ENCODE data around the gene UBE2U. TPM values are rescaled to one million over a fixed set of nuclear protein-coding genes. Genes with fewer than 3 reads are reported as not detected.

UBE2U gene
- polyA plus RNA-seq, 1 donor from 2014 or later, result not detected

DNA sequence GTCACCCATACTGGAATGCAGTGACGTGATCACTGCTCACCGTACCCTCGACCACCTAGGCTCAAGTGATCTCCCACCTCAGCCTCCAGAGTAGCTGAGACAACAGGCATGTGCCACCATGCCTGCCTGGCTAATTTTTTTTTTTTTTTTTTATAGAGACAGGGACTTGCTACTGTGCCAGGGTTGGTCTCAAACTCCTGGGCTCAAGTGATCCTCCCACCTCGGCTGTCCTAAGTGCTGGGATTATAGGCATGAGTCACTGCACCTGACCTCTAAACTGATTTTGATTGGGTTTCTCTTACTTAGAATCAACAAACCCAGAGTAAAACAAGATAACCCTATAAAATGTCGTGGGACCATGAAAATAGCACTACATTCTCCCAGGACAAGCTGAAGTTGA is 112.0 kb downstream of the UBE2U start:
- TF ChIP-seq EZH2 (IDR thresholded peaks at IDR 0.05; ENCODE audit: borderline replicate concordance, insufficient read depth, low read length, poor library complexity, severe bottlenecking) (no peak), EP300 (conservative IDR thresholded peaks at IDR 0.05; ENCODE audit: poor library complexity, severe bottlenecking) (no peak), SMC3 (conservative IDR thresholded peaks at IDR 0.05; ENCODE audit: poor library complexity) (no peak), MXI1 (conservative IDR thresholded peaks at IDR 0.05; ENCODE audit: poor library complexity, severe bottlenecking) (no peak), RAD21 (conservative IDR thresholded peaks at IDR 0.05) (no peak), TAF1 (IDR thresholded peaks at IDR 0.05; ENCODE audit: low read depth) (no peak)
- TF ChIP-seq, protein P1, sequence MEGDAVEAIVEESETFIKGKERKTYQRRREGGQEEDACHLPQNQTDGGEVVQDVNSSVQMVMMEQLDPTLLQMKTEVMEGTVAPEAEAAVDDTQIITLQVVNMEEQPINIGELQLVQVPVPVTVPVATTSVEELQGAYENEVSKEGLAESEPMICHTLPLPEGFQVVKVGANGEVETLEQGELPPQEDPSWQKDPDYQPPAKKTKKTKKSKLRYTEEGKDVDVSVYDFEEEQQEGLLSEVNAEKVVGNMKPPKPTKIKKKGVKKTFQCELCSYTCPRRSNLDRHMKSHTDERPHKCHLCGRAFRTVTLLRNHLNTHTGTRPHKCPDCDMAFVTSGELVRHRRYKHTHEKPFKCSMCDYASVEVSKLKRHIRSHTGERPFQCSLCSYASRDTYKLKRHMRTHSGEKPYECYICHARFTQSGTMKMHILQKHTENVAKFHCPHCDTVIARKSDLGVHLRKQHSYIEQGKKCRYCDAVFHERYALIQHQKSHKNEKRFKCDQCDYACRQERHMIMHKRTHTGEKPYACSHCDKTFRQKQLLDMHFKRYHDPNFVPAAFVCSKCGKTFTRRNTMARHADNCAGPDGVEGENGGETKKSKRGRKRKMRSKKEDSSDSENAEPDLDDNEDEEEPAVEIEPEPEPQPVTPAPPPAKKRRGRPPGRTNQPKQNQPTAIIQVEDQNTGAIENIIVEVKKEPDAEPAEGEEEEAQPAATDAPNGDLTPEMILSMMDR (IDR thresholded peaks at IDR 0.05; ENCODE audit: poor library complexity, severe bottlenecking), result no peak
- TF ChIP-seq, protein P2, sequence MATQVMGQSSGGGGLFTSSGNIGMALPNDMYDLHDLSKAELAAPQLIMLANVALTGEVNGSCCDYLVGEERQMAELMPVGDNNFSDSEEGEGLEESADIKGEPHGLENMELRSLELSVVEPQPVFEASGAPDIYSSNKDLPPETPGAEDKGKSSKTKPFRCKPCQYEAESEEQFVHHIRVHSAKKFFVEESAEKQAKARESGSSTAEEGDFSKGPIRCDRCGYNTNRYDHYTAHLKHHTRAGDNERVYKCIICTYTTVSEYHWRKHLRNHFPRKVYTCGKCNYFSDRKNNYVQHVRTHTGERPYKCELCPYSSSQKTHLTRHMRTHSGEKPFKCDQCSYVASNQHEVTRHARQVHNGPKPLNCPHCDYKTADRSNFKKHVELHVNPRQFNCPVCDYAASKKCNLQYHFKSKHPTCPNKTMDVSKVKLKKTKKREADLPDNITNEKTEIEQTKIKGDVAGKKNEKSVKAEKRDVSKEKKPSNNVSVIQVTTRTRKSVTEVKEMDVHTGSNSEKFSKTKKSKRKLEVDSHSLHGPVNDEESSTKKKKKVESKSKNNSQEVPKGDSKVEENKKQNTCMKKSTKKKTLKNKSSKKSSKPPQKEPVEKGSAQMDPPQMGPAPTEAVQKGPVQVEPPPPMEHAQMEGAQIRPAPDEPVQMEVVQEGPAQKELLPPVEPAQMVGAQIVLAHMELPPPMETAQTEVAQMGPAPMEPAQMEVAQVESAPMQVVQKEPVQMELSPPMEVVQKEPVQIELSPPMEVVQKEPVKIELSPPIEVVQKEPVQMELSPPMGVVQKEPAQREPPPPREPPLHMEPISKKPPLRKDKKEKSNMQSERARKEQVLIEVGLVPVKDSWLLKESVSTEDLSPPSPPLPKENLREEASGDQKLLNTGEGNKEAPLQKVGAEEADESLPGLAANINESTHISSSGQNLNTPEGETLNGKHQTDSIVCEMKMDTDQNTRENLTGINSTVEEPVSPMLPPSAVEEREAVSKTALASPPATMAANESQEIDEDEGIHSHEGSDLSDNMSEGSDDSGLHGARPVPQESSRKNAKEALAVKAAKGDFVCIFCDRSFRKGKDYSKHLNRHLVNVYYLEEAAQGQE (IDR thresholded peaks at IDR 0.05; ENCODE audit: borderline replicate concordance), result no peak
- Histone ChIP-seq H4K20me1 (ENCODE audit: insufficient read depth) (no peaks in the 10 kb centered on the region), H3K9ac (ENCODE audit: low read length) (no peak overlapping the region), H3K36me3 (ENCODE audit: insufficient read depth, low read length) (no peaks in the 10 kb centered on the region), H3K4me2 (ENCODE audit: low read length) (no peak overlapping the region), H3F3A (ENCODE audit: insufficient read depth, low read length, poor library complexity, severe bottlenecking) (no peaks in the 10 kb centered on the region), H3K9me3 (ENCODE audit: low read length) (no peaks in the 10 kb centered on the region), H3K79me2 (replicated peaks; ENCODE audit: insufficient read depth, low read length) (no peaks in the 10 kb centered on the region), H3K4me3 (ENCODE audit: low read length) (no peak overlapping the region), H3K27me3 (ENCODE audit: insufficient read depth, low read depth, low read length) (no peaks in the 10 kb centered on the region), H2AFZ (ENCODE audit: low read depth, low read length) (no peak overlapping the region), H3K27ac (ENCODE audit: low read length) (no peak overlapping the region), H3K9me2 (ENCODE audit: insufficient read depth, low read length) (no peaks in the 10 kb centered on the region)
